CD4-positive, alpha-beta T cell (primary cell): ENCODE data around the gene ZFP3. TPM values are rescaled to one million over a fixed set of nuclear protein-coding genes. Genes with fewer than 3 reads are reported as not detected.

Experiments used
- ATAC-seq: fragments of 200-7000 bp; cut with Tn5 transposase; one replicate; pipeline ENCODE4 v1.10.0; 2022; ENCODE audit warnings: mild to moderate bottlenecking; ENCODE audit not compliant: poor library complexity
- CTCF ChIA-PET: fragments of 350-600 bp; sonication (Branson Sonifier 250); formaldehyde crosslinking; loops from one replicate; lab custom pipeline; 2021; ENCODE audit warnings: antibody characterized with exemption, inconsistent platforms; lab: Charles Lee
- POLR2A ChIA-PET: fragments of 350-600 bp; sonication (Branson Sonifier 250); formaldehyde crosslinking; loops from one replicate; lab custom pipeline; 2021; ENCODE audit warnings: antibody characterized with exemption, inconsistent platforms; lab: Charles Lee
- DNase-seq, 14 experiments: peaks; one replicate each; pipeline ENCODE4 v3.0.0-alpha.2; 2013 to 2020; ENCODE audit warnings: mixed read lengths in 2 of 14
- H3K27ac ChIP-seq, 2 donors: one replicate each; pipeline versions ENCODE4 v1.5.1 to v1.7.0; 2013; ENCODE audit warnings: low read length in 2 of 2, low read depth in 1 of 2, mild to moderate bottlenecking in 1 of 2
- H3K27me3 ChIP-seq, 2 experiments: 1 replicate in 1 of 2; 2 replicates in 1 of 2; pipeline versions ENCODE4 v1.6.1 to v1.7.0; 2013; ENCODE audit warnings: low read length in 2 of 2, control low read depth in 1 of 2, mild to moderate bottlenecking in 1 of 2, moderate library complexity in 1 of 2; ENCODE audit not compliant: insufficient read depth in 2 of 2, control insufficient read depth in 1 of 2
- H3K36me3 ChIP-seq: one replicate; pipeline ENCODE4 v1.6.1; 2013; ENCODE audit warnings: low read length, control low read depth; ENCODE audit not compliant: insufficient read depth
- H3K4me1 ChIP-seq: one replicate; pipeline ENCODE4 v1.6.1; 2013; ENCODE audit warnings: low read length, control low read depth; ENCODE audit not compliant: insufficient read depth
- H3K4me3 ChIP-seq: one replicate; pipeline ENCODE4 v1.5.1; 2013; ENCODE audit warnings: mild to moderate bottlenecking, low read length, moderate library complexity
- H3K9me3 ChIP-seq, 2 experiments: 1 replicate in 1 of 2; 2 replicates in 1 of 2; pipeline versions ENCODE4 v1.6.1 to v1.7.0; 2013; ENCODE audit warnings: low read length in 2 of 2, mild to moderate bottlenecking in 2 of 2, control low read depth in 1 of 2, moderate library complexity in 1 of 2; ENCODE audit not compliant: control insufficient read depth in 1 of 2, insufficient read depth in 1 of 2
- H3K27ac Mint-ChIP-seq: one replicate; pipeline ENCODE4 v1.8.0; 2020; ENCODE audit warnings: mixed read lengths
- H3K27me3 Mint-ChIP-seq: one replicate; pipeline ENCODE4 v1.8.0; 2021; ENCODE audit warnings: mixed read lengths
- H3K36me3 Mint-ChIP-seq: one replicate; pipeline ENCODE4 v1.8.0; 2021; ENCODE audit warnings: low read depth, mixed read lengths
- H3K4me1 Mint-ChIP-seq: one replicate; pipeline ENCODE4 v1.8.0; 2021; ENCODE audit warnings: low read depth, mixed read lengths
- H3K4me3 Mint-ChIP-seq: one replicate; pipeline ENCODE4 v1.8.0; 2020; ENCODE audit warnings: mild to moderate bottlenecking, mixed read lengths
- H3K9me3 Mint-ChIP-seq: one replicate; pipeline ENCODE4 v1.8.0; 2020; ENCODE audit warnings: mixed read lengths
- CTCF ChIP-seq: fragments of 200-600 bp; IDR thresholded peaks from one replicate; pipeline ENCODE4 v1.8.0; 2022; ENCODE audit warnings: antibody characterized with exemption, mild to moderate bottlenecking
- intact Hi-C, 2 experiments: fragments of 100-400 bp; cut with DNase I in 1 of 2; cut with micrococcal nuclease in 1 of 2; formaldehyde crosslinking; loops; one replicate each; pipeline versions ENCODE4 v1.15.1 to v1.9.0; 2023 to 2025; cut with DNase I, micrococcal nuclease
- total RNA-seq, 174 experiments: library from RNA in 2 of 174; stranded (reverse) in 2 of 174; gene quantifications; one replicate each; pipeline ENCODE4 v1.2.3 and lab custom pipeline; 2021 to 2026

ZFP3 gene
- total RNA-seq, 2 experiments from 2014 or later: 2.4 TPM

GRCh38 chr17:5110816-5111215 lies 32.5 kb downstream of the ZFP3 start:
- peak overlapping the region; percentile 65 for H3K27ac Mint-ChIP-seq
- H3K9me3 Mint-ChIP-seq: no peaks in the 10 kb centered on the region
- DNase-seq (peak in 1 of 14 experiments; percentile 15), ATAC-seq (no peak)
- intact Hi-C loops: loop anchor here (2.0 to 5.0 kb wide), 4 partner anchors 32 to 380 kb away; partner anchors contain the start of genes ZFP3 (in 2 of the 2), MED11 (in 1 of the 2) and ZNF594 (in 1 of the 2)
- no peak for TF ChIP-seq CTCF
- peak overlapping the region; percentile 92 for H3K4me3 Mint-ChIP-seq
- Histone ChIP-seq H3K36me3 (peaks cover 32% of the 10 kb centered on the region), H3K27ac (no peak overlapping the region), H3K4me3 (peak overlapping the region; percentile 92), H3K9me3 (peaks cover 0 to 7% of the 10 kb centered on the region in 2 experiments), H3K27me3 (peaks cover 7 to 12% of the 10 kb centered on the region in 2 experiments), H3K4me1 (peaks cover 25% of the 10 kb centered on the region)
- peaks cover 49% of the 10 kb centered on the region for H3K4me1 Mint-ChIP-seq
- ChIA-PET CTCF (interaction anchor here (1.0 to 1.9 kb wide), 2 partner anchors 32 to 81 kb away, joined by 5 to 6 read pairs; partner anchors contain the start of genes ZFP3 and ZNF594), POLR2A (interaction anchor here (0.9 to 1.8 kb wide), 3 partner anchors 16 to 69 kb away, joined by 3 to 8 read pairs (median 3); partner anchors contain the start of gene ZFP3)
- H3K36me3 Mint-ChIP-seq: peaks cover 65% of the 10 kb centered on the region
- H3K27me3 Mint-ChIP-seq: peaks cover 26% of the 10 kb centered on the region

- peak within 1 kb of the TSS; percentile 16 to 61 for H3K27ac ChIP-seq
- H3K4me3 ChIP-seq: peak within 1 kb of the TSS; percentile 92
- peak within 1 kb of the TSS; percentile 92 for H3K4me3 Mint-ChIP-seq
- H3K36me3 ChIP-seq: peaks cover 24% of the 10 kb centered on the region
- ATAC-seq: peak; percentile 89
- no peaks in the 10 kb centered on the region for H3K9me3 Mint-ChIP-seq
- H3K36me3 Mint-ChIP-seq: peaks cover 57% of the 10 kb centered on the region
- intact Hi-C loops: loop anchor here (2.0 to 5.0 kb wide), 4 partner anchors 33 to 381 kb away; partner anchors contain the start of genes ZFP3 (in 2 of the 2), MED11 (in 1 of the 2) and ZNF594 (in 1 of the 2)
- peak within 1 kb of the TSS; percentile 65 for H3K27ac Mint-ChIP-seq
- H3K27me3 Mint-ChIP-seq: peaks cover 31% of the 10 kb centered on the region
- DNase-seq: peak; percentile 79 to 95 (median 86)
- peaks cover 29% of the 10 kb centered on the region for H3K4me1 ChIP-seq
- ChIA-PET CTCF (interaction anchor here (1.0 to 1.9 kb wide), 2 partner anchors 33 to 80 kb away, joined by 5 to 6 read pairs; partner anchors contain the start of genes ZFP3 and ZNF594), POLR2A (interaction anchor here (0.9 to 1.8 kb wide), 4 partner anchors 15 to 70 kb away, joined by 3 to 8 read pairs (median 4); partner anchors contain the start of gene ZFP3)
- peaks cover 14 to 19% of the 10 kb centered on the region in 2 experiments for H3K27me3 ChIP-seq
- peaks cover 0 to 13% of the 10 kb centered on the region in 2 experiments for H3K9me3 ChIP-seq
- TF ChIP-seq CTCF: no peak
- H3K4me1 Mint-ChIP-seq: peaks cover 49% of the 10 kb centered on the region
Measured at GRCh38 chr17:5111402-5112204, 33.3 kb downstream of the ZFP3 start, which contains the start of gene ZNF232. Gene ZNF232 (minus strand): TSS chr17:5111878. CDS start chr17:5111822, 56 bp downstream.
